Raji (cell line): Measurements from ENCODE around the gene CPHXL2.
A peak's percentile ranks its signal among the peaks of the same experiment; 100 is the strongest.

Experiments
- POLR2A ChIP-seq: IDR thresholded peaks from 2 replicates; pipeline ENCODE4 v1.6.1; 2011; ENCODE audit warnings: low read depth, low read length, control low read depth; ENCODE audit not compliant: insufficient read depth

The CPHXL2 gene

GRCh38 chr16:75653922-75654321 is 22.9 kb downstream of the CPHXL2 start:
- TF ChIP-seq POLR2A = no peak

- TF ChIP-seq POLR2A = peak; percentile 64
Measured at GRCh38 chr16:75648265-75649076, 28.3 kb downstream of the CPHXL2 start.

- TF ChIP-seq POLR2A = peak; percentile 96
Measured at GRCh38 chr16:75647492-75648264, 29.1 kb downstream of the CPHXL2 start, which contains the start of the genes KARS1 and TERF2IP. TSS of gene KARS1 (minus strand) at chr16:75647665. CDS start at chr16:75647639, 26 bp downstream. TSS of gene TERF2IP (plus strand) at chr16:75647773. CDS start at chr16:75647883, 110 bp downstream.

- TF ChIP-seq POLR2A = no peak
Measured at GRCh38 chr16:75647112-75647491, 29.7 kb downstream of the CPHXL2 start.

GRCh38 chr16:75644240-75645012 is 32.4 kb downstream of the CPHXL2 start:
- no peak for TF ChIP-seq POLR2A

GRCh38 chr16:75640598-75640997 is 36.2 kb downstream of the CPHXL2 start:
- TF ChIP-seq POLR2A = no peak

GRCh38 chr16:75635036-75635435 is 41.8 kb downstream of the CPHXL2 start:
- TF ChIP-seq POLR2A = no peak

GRCh38 chr16:75632857-75633256 is 44.0 kb downstream of the CPHXL2 start:
- TF ChIP-seq POLR2A = no peak

GRCh38 chr16:75630052-75630451 is 46.8 kb downstream of the CPHXL2 start:
- TF ChIP-seq POLR2A = no peak

GRCh38 chr16:75629132-75629531 is 47.7 kb downstream of the CPHXL2 start:
- TF ChIP-seq POLR2A = no peak

- TF ChIP-seq POLR2A = no peak
Measured at GRCh38 chr16:75628351-75628750, 48.5 kb downstream of the CPHXL2 start.

- no peak for TF ChIP-seq POLR2A
Measured at GRCh38 chr16:75627851-75628250, 49.0 kb downstream of the CPHXL2 start.

GRCh38 chr16:75626806-75627205 is 50.0 kb downstream of the CPHXL2 start:
- no peak for TF ChIP-seq POLR2A

GRCh38 chr16:75624921-75625334 is 51.9 kb downstream of the CPHXL2 start:
- no peak for TF ChIP-seq POLR2A
